Measurements from ENCODE around the gene GSE1. TPM values are rescaled to one million over a fixed set of nuclear protein-coding genes. Genes with fewer than 3 reads are reported as not detected.

Gene GSE1
- total and polyA plus RNA-seq, 3 donors from 2014 or later: 49.9 to 212 (median 188) TPM

DNA sequence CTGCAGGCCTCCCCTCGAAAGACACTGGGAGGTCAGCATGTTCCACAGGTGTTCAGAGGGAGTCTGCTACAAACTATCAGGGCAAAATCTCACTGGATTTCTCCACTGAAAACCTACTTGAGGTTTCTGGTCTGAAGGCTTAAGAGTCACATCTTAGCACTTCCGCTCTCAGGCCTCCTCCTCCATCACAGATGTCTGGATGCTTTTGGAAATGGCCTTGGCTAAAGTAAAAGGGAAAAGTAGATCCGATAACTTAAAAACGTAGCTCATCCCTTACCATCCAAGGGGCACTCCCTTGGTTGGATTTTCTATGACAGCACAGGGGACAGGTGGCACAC is 61.3 kb downstream of the GSE1 start:
- Histone ChIP-seq H3K4me3 (no peak overlapping the region), H3K9me3 (no peaks in the 10 kb centered on the region), H3K4me1 (peaks cover 21% of the 10 kb centered on the region), H3K36me3 (ENCODE audit: low read depth, missing control alignments) (no peaks in the 10 kb centered on the region), H3K27ac (peak overlapping the region; percentile 60 to 73), H3K27me3 (no peaks in the 10 kb centered on the region)
- WGBS, 2 donors: 36 to 48% methylated on average over 4 of the region's 4 CpGs
- no peak for DNase-seq
- intact Hi-C loops (cut with DNase I; ENCODE audit: low total_unique reads): no loop called here
- TF ChIP-seq, protein P1, sequence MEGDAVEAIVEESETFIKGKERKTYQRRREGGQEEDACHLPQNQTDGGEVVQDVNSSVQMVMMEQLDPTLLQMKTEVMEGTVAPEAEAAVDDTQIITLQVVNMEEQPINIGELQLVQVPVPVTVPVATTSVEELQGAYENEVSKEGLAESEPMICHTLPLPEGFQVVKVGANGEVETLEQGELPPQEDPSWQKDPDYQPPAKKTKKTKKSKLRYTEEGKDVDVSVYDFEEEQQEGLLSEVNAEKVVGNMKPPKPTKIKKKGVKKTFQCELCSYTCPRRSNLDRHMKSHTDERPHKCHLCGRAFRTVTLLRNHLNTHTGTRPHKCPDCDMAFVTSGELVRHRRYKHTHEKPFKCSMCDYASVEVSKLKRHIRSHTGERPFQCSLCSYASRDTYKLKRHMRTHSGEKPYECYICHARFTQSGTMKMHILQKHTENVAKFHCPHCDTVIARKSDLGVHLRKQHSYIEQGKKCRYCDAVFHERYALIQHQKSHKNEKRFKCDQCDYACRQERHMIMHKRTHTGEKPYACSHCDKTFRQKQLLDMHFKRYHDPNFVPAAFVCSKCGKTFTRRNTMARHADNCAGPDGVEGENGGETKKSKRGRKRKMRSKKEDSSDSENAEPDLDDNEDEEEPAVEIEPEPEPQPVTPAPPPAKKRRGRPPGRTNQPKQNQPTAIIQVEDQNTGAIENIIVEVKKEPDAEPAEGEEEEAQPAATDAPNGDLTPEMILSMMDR (IDR thresholded peaks at IDR 0.05): no peak
- TF ChIP-seq POLR2A (IDR thresholded peaks at IDR 0.05): no peak

DNA sequence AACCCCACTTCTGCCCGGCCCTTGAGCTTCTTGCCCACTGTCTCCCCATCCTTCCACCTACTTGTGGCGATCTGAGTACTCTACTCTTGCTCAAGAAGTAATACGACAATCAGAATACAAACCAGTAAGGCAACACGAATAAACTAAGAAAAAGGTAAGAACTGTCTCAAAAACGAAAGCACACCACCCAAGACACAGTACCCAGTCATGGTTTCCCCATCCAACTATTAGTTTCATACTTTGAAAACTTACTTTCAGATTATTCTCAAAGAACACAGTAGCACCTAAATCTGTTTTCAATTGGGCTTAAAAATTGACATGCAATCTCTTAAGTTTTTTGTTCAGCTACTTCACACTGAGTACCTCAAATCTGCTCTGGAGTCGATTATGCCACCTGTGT is 61.7 kb downstream of the GSE1 start:
- Histone ChIP-seq H3K4me3 (no peak overlapping the region), H3K27me3 (no peaks in the 10 kb centered on the region), H3K4me1 (peaks cover 21% of the 10 kb centered on the region), H3K36me3 (ENCODE audit: low read depth, missing control alignments) (no peaks in the 10 kb centered on the region), H3K27ac (peak overlapping the region; percentile 60 to 73), H3K9me3 (no peaks in the 10 kb centered on the region)
- intact Hi-C loops (cut with DNase I; ENCODE audit: low total_unique reads): no loop called here
- no peak for DNase-seq
- 81 to 86% methylated on average over 6 of the region's 6 CpGs for WGBS, 2 donors
- TF ChIP-seq, protein P1 (IDR thresholded peaks at IDR 0.05): no peak
- no peak for TF ChIP-seq POLR2A (IDR thresholded peaks at IDR 0.05)

DNA sequence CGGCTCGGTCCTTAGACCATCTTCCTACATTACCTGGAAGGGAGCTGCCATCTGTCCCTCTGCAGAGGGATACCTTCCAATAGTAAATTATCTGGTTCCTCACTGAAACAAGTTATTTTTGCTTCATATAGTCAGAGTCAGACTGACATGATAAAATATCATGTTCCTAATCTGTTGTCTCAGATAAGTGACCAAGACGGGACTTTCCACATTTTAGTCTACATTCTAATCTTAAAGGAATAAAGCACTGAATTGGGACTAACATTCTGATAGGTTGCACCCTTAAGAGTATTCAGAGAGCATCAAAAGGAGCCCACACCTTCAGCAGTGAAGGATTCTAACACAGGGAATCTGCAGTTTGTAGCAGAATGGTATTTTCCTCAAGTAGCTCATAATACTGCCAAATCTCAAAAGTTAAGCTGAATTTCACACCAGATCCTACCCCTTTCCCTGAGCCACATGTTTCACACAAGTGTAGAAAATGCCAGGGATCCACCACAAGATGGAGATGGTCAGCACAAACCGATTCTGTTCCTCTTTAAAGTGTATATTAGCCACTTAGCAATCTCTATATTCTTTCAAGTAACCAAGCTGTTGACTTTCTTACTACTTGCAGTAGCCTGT is 62.2 kb downstream of the GSE1 start:
- Histone ChIP-seq H3K4me1 (peaks cover 21% of the 10 kb centered on the region), H3K27ac (no peak overlapping the region), H3K9me3 (no peaks in the 10 kb centered on the region), H3K27me3 (no peaks in the 10 kb centered on the region), H3K4me3 (no peak overlapping the region), H3K36me3 (ENCODE audit: low read depth, missing control alignments) (no peaks in the 10 kb centered on the region)
- DNase-seq: no peak
- WGBS, 2 donors: 76 to 79% methylated on average over 4 of the region's 4 CpGs
- no peak for TF ChIP-seq POLR2A (IDR thresholded peaks at IDR 0.05)
- TF ChIP-seq, protein P1 (IDR thresholded peaks at IDR 0.05): peak in 1 of 3 experiments; percentile 15
- intact Hi-C loops (cut with DNase I; ENCODE audit: low total_unique reads): no loop called here

DNA sequence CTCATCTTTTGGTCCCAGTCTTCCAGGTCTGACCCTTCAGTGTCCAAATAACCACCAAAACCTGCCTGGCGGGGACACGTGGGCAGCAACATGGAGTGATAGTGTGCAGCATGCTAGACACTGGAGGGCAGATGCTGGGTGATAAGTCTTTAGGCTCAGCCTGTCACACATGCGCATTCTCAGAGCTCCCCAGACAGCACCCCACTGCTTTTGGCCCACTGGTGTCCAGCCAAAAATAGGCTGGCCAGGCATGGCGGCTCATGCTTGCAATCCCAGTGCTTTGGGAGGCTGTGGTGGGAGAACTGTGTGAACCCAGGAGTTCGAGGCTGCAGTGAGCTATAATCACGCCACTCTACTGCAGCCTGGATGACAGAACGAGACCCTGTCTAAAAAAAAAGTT is 63.3 kb downstream of the GSE1 start:
- 87 to 94% methylated on average over 7 of the region's 7 CpGs for WGBS, 2 donors
- no peak overlapping the region for H3K27ac ChIP-seq
- intact Hi-C loops (cut with DNase I; ENCODE audit: low total_unique reads): no loop called here
- DNase-seq: no peak
- H3K27me3 ChIP-seq: no peaks in the 10 kb centered on the region
- H3K4me3 ChIP-seq: no peak overlapping the region
- no peaks in the 10 kb centered on the region for H3K36me3 ChIP-seq (ENCODE audit: low read depth, missing control alignments)
- H3K9me3 ChIP-seq: no peaks in the 10 kb centered on the region
- H3K4me1 ChIP-seq: peaks cover 21% of the 10 kb centered on the region
- TF ChIP-seq POLR2A (IDR thresholded peaks at IDR 0.05): no peak
- TF ChIP-seq, protein P1 (IDR thresholded peaks at IDR 0.05): no peak

DNA sequence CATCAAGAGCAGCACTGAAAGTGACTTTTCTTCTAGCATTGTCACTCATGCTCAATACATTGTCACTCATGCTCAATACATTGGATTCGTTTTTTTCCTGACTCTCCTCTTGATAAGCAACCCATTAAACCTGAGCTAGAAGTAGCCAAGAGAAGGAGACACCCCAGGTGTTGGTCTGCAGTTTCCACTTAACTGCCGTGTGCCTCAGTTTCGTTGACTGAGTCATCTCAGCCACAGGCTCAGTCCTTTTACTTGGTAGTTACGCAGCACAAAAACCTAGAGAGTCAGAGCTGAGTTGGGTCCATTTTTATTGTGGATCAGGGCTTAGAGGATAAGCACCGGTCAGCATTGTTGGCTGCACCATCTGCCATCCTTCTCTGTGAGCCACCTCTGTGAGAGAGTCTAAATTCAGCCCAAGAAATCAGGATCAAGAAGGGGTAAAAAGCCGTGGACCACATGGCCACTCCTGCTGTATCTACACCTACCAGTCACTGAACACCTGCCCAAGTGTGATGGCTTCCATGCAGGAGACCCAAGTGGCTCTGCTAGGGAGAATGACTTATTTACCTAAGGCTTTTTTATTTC is 64.4 kb downstream of the GSE1 start:
- Histone ChIP-seq H3K27me3 (no peaks in the 10 kb centered on the region), H3K9me3 (no peaks in the 10 kb centered on the region), H3K4me3 (no peak overlapping the region), H3K4me1 (peaks cover 21% of the 10 kb centered on the region), H3K36me3 (ENCODE audit: low read depth, missing control alignments) (no peaks in the 10 kb centered on the region), H3K27ac (no peak overlapping the region)
- TF ChIP-seq POLR2A (IDR thresholded peaks at IDR 0.05): no peak
- TF ChIP-seq, protein P1 (IDR thresholded peaks at IDR 0.05): no peak
- intact Hi-C loops (cut with DNase I; ENCODE audit: low total_unique reads): no loop called here
- WGBS, 2 donors: 87 to 88% methylated on average over 6 of the region's 6 CpGs
- no peak for DNase-seq

All from testis (tissue), 3 donors.